Activated T-helper 1 cell treated with Interleukin-2 at 50 U/mL for 16 hours (primary cell): Measurements from ENCODE around the gene DKK3.
"Not testable (repeated sequence)": the region's sequence is repeated elsewhere in the genome, so short reads cannot be mapped to it uniquely, and the experiment has no call there.

Experiments
- DNase-seq: peaks from one replicate; pipeline ENCODE4 v3.0.0-alpha.2; 2020; ENCODE audit warnings: low read depth

Gene DKK3

DNA sequence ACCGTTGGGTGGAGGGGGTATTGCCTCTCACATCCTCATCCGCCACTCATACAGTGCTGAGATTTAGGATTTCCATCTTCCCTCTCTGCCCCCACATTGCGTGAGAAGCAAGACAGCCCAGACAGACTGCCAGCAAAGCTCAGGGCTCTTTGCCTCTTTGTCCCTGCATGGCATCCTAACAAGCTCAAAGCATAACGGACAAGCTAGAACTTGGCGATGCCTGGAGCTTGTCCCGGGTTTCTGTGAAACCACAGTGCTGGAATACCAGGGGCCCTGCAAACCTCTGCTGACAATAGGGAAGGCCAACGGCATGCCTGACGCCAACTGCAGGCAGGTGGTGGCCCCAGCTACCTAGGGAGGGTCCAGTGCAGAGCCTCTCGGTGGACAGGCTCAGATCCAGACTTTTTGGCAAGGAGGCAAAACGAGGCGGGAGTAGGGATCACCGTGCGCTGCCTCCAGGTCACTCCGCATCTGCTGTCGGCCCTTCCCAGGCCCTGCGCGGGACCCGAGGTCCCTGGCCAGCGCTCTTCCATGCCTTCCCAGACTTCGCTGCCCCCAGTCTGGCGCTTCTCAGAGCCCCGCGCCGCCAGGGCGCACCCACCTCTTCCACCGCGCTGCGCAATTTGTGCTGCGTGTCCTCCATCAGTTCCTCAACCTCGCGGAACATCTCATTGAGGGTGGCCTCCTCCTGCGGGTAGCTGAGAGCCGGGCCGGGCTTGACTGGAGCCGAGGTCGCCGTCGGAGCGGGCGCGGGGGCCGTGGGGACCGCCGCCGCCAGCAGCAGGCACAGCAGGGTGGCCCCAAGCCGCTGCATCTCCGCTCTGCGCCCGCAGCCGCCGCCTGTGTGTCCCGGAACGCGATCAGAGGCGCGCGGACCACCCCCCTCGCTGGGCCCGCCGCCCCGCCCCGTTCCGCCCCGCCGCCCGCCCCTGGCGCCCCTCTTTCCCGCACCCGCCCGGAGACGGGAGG lies at the start of gene DKK3:
TSS of gene DKK3 (minus strand) at position 858 of the 969 bp plus-strand sequence. CDS start at position 814, 44 bp downstream.
- DNase-seq: no peak

- no peak for DNase-seq
Measured at GRCh38 chr11:12057299-12057980, 49.0 kb upstream of the DKK3 start.

- DNase-seq: no peak
Measured at GRCh38 chr11:12056119-12056518, 47.7 kb upstream of the DKK3 start.

DNA sequence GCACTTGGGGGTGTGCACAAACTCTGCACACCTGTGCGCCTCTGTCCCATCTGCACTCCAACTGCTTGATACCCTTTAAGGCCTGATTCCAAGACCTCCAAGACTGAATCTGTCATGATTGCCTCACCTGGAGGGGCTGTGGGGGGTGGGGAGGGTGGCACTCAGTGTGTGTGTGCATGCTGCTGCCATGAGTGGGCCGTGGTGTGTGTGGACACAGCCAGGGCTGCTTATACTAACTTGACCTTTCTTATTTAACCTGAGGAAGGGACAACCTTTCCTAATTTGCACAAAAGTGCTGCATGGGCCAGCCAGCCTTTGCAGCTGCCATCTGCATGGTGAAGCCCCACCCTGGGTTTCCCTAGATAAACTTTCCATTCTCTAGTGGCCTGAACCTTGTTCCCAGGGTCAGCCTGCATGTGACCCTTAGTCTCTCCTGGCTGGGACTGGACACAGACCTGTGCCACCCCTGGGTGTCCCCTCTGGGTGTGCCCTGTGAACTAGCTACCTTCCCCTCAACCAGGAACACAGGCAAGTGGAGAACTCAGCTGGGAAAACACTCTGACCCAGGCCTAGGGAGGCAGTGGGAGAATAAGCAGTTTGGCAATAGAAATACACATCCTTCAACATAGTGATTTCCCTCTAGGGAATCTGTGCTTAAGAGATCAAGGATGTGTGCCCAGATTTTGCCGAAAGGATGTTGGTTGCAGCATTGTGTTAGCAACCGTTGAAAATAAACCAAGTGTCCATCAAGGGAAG lies 45.4 kb upstream of the DKK3 start:
- DNase-seq: no peak

DNA sequence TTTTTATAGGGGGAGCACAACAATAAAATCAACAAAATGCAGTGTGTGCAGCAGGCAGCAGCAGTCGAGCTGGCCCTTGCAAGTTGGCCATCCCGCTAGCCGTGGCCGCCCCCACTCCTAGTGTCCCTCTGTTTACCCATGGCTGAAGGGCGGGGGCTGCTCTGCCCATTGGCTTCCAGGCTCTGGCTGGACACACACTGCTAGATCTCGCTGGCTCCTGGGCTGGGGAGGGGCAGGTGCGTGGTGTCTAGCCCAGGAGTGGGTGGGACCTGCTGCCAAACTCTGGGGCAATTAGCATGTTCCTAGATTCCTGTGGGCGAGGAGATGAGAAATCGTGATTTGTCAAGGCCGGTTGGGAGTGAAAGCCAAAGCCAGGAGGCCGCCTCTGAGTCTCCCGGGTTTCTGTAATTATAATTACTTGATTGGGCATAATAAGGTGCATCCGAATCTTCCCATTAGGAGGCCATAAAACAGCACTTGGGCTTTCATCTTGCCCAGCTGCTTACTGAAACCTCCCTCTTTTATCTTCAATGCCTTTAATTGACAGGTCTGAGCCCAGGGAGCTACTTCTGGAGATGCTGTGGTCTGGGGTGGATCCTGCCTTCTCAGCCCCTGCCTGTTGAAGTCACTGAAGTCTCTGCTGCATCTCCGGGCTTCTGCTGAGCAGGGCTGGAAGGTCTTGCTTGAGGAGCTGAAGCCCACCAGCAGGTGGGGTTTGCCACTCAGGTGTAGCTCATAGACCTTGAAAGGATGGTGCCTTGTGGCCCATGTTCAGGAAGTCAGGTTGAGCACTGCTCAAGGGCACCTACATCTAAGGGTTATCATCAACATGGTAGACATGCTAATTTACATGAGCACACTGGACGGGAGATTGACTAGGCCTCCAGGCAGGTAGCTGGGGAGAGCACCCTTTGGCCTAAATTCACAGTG lies 44.5 kb upstream of the DKK3 start:
- DNase-seq: no peak

- DNase-seq: no peak
Measured at GRCh38 chr11:12051287-12051662, 42.8 kb upstream of the DKK3 start.

DNA sequence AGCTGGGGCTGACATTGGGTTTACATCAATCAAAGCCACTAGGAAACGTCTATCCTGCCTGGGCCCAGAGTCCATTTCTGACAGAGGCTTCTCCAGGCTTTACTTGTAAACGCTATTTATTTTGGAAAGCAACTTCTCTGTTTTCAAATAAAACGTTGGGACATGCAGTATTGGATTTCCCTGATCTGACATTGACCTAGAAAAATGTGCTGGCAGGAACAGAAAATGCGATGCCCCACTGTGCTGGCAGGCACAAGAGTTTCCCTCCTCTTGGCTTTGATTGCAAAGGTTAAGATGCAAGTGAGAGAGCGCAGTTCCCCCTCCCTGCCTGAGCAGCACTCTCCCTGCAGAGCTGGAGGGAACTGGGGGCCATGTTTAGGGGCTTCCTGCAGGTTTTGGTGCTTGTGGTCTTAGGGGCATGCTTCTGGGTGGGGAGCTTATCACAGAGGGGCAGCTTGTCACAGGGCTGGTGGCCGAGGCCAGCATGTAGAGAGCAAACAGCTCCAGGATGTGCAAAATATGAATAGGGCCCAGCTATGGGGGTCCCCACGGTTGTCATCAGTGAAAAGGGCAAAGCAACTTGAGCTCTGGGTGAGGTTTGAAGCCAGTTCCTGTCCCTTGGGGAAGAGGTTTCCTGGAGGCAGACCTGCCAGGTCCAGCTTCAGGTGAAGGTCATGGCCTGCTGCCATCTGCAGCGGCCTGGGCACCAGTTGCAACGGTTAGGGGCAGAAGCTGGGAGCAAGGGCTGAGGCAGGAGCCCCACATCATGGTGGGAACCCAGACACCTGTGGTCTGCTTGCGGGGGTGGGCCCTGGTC lies 42.3 kb upstream of the DKK3 start:
- no peak for DNase-seq

DNA sequence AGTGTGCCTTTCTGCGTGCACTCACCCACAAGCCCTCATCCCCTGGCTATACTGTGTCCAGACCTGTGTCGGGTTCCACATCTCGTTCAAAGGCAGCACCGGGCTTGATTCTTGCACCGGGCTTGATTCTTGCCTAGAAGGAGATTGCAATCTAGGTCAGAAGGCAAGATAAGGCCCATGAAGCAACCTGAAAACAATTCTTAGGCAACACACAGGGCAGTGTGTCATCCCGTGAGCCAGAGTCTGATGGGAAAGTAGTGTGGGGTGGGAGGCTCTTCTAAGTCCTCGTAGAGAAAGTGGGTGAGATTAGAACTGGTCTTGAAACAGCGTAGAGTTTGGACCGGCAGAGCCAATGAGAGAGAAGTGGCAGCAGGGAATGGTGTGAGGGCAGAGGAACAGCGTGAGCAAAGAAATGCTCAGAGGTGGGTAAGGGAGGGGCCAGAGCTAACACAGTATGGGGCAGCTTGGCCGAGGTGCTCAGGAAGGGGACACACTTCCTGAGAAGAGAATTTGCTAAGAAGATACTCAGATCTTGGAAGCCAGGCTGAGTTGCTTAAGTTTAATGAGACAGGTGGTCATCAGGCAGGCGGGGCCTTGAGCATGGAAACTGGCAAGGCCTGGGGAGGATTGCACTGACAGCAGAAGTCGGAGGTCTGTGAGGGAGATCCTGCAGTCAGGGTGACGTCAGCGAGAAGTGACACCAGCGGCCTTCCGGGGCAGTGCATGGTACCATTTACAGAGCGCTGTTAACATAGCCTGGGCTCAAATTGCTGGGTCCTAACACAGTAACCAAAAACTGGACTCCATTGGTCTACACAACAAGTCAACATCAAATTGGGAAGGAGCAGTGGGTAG lies 40.7 kb upstream of the DKK3 start:
- DNase-seq: no peak

DNA sequence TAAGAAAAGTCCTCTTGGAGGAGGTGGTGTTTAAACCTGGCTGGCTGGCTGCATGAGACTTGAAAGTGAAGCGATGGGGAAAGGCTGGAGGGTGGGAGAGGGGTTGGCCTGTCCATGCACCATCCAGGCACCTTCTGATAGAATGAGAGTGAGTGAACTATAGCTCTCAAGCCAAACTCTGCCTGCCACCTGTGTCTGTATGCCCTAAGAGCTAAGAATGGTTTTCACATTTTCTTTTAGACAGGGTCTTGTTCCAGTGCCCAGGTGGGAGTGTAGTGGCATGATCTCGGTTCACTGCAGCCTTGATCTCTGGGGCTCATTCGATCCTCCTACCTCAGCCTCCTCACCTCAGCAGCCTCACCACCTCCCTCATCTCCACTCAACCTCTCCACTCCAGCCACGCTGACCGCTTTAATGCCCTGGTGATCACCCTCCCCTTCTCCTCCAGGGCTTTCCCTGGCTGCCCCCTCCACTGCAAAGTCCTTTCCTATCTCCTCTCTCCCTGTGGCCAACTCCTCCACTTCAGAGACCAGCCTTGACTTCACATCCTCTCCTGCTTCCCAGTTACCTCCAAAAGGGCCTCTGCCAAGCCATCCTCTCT lies 38.3 kb upstream of the DKK3 start:
- no peak for DNase-seq

DNA sequence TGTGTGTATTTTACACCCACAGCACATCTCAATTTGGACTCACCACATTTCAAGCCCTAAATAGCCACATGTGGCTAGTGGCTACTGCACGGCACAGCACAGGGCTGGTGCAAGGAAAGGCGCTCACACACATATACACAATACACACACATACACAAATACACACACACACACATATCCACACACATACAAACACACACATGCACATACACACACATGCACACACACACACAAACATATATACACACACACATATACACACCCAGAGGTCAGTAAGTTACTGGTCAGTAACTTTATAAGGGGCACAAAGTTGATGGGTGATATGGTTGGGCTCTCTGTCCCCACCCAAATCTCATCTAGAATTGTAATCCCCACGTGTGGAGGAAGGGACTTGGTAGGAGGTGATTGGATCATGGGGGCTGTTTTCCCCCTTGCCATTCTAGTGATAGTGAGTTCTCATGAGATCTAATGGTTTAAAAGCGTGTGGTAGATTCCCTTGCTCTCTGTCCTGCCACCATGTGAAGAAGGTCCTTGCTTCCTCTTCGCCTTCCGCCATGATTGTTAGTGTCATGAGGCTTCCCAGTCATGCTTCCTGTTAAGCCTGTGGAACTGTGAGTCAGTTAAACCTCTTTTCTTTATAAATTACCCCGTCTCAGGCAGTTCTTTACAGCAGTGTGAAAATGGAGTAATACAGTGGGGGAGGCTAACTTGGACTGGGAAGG lies 37.6 kb upstream of the DKK3 start:
- DNase-seq: no peak

DNA sequence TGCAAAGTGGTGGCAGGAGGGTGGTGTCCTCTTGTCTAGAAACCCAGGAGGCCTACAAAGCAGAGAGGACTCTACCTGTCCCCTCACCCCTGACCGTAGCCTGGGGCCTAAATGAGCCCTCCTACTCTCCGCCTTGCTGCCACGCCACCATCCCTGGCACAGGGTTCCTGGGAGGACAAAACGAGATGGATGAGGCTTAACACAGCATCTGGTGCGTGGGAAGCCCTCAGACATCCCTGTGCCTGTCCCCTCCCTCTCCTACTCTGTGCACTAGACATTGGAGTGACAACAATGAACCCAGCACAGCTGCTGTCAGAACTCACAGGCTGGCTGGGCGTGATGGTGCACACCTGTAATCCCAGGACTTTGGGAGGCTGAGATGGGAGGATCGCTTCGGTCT lies 36.4 kb upstream of the DKK3 start:
- DNase-seq: no peak

DNA sequence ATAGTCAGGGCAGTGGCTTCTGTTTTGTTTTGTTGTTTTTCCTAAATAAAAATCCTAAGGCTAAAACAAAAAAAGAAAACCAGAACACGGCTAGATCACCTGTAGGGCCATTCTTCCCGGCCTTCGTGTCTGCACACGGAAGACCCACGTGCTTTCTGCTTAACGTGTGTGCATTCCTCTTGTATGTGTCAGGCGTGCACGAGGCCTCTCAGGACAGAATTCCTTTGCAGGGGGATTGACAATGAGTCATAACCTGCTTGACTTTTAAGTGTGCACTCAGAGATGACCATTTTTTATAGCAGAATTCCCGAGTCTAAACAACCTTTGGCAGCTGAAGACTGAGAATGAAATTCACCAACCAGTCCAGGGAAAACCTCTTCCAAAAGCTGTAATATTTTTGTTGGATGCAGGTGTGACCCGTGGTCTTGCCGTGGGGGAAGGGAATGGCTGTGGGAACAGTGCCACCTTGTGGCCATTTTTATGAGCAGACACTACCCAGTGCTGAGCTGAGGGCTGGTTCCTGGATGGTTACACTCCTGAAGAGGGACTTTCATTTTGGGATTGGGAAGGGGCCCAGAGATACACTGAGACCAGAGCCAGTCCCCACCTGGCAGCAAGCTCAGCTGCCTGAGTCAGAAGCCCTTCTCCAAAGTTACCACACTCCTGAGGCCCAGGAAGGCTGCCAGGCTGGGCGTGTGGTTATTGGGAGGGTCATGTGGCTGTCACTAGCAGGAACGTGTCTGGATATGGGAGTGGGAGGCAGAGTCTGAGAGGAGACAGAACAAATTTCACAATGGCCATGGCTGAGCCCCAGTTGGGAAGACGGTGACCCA lies 35.7 kb upstream of the DKK3 start:
- DNase-seq: peak; percentile 25

- DNase-seq: no peak
Measured at GRCh38 chr11:12043221-12043620, 34.8 kb upstream of the DKK3 start.

DNA sequence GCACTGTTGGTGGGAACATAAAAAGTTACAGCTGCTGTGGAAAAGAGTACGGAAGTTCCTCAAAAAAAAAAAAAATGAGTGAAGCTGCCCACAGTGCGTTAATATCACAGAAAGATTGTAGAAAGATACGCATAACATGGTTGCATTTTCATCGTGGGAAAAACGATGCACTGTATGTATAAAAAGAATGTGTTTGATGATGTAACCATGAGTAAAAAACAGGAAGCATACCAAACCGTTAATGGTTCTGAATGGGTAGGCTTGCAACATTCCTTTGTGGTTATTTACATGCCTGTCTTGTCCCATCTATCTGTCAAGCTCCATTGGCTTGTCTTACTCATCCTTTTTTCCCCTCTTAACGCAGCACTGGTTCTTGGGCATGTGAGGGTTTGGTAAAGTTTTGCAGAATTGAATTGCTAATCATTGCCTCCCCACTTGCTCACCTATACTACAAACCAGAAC lies 33.8 kb upstream of the DKK3 start:
- no peak for DNase-seq

DNA sequence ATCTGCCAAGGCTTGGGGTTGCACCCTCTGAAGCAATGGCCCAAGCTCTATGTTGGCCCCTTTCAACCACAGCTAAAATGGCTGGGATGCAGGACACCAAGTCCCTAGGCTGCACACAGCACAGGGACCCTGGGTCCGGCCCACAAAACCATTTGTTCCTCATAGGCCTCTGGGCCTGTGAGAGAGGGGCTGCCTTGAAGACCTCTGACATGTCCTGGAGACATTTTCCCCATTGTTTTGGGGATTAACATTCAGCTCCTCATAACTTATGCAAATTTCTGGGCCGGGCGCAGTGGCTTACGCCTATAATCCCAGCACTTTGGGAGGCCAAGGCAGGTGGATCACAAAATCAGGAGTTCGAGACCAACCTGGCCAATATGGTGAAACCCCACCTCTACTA lies 32.3 kb upstream of the DKK3 start:
- not testable (repeated sequence) for DNase-seq

- DNase-seq: no peak
Measured at GRCh38 chr11:12032968-12033367, 24.5 kb upstream of the DKK3 start.

GRCh38 chr11:12031856-12032544 lies 23.6 kb upstream of the DKK3 start:
- DNase-seq: no peak
